ENCODE measurements around the gene KIF26A. TPM values are rescaled to one million over a fixed set of nuclear protein-coding genes. Genes with fewer than 3 reads are reported as not detected.
"Not testable (repeated sequence)": the region's sequence is repeated elsewhere in the genome, so short reads cannot be mapped to it uniquely, and the experiment has no call there.

Gene KIF26A
- total RNA-seq, 1 donor from 2014 or later: 6.8 TPM

GRCh38 chr14:104196461-104197140 is 58.2 kb downstream of the KIF26A start:
- DNase-seq (ENCODE audit: low spot score): no peak
- intact Hi-C loops (cut with DNase I): no loop called here

GRCh38 chr14:104197449-104198247 is 59.3 kb downstream of the KIF26A start:
- intact Hi-C loops (cut with DNase I): no loop called here
- DNase-seq (ENCODE audit: low spot score): no peak

- intact Hi-C loops (cut with DNase I): no loop called here
- no peak for DNase-seq (ENCODE audit: low spot score)
Observed at GRCh38 chr14:104199266-104199895, 61.0 kb downstream of the KIF26A start.

GRCh38 chr14:104200106-104200505 is 61.7 kb downstream of the KIF26A start:
- intact Hi-C loops (cut with DNase I): no loop called here

GRCh38 chr14:104200591-104200990 is 62.2 kb downstream of the KIF26A start:
- intact Hi-C loops (cut with DNase I): no loop called here
- no peak for DNase-seq (ENCODE audit: low spot score)

More at GRCh38 chr14:104200106-104200505, 61.7 kb downstream of the KIF26A start:
- no peak for DNase-seq (ENCODE audit: low spot score)

GRCh38 chr14:104201063-104201462 is 62.7 kb downstream of the KIF26A start:
- DNase-seq (ENCODE audit: low spot score): no peak
- intact Hi-C loops (cut with DNase I): no loop called here

GRCh38 chr14:104201496-104201895 is 63.1 kb downstream of the KIF26A start:
- intact Hi-C loops (cut with DNase I): no loop called here
- DNase-seq (ENCODE audit: low spot score): no peak

- intact Hi-C loops (cut with DNase I): no loop called here
- DNase-seq (ENCODE audit: low spot score): no peak
Observed at GRCh38 chr14:104202259-104203070, 64.1 kb downstream of the KIF26A start.

- no peak for DNase-seq (ENCODE audit: low spot score)
- intact Hi-C loops (cut with DNase I): no loop called here
Observed at GRCh38 chr14:104203071-104203425, 64.7 kb downstream of the KIF26A start.

GRCh38 chr14:104204660-104205149 is 66.3 kb downstream of the KIF26A start:
- intact Hi-C loops (cut with DNase I): no loop called here
- DNase-seq (ENCODE audit: low spot score): no peak

GRCh38 chr14:104205781-104206180 is 67.4 kb downstream of the KIF26A start:
- no peak for DNase-seq (ENCODE audit: low spot score)

GRCh38 chr14:104206281-104206904 is 68.0 kb downstream of the KIF26A start:
- DNase-seq (ENCODE audit: low spot score): no peak
- intact Hi-C loops (cut with DNase I): no loop called here

More at GRCh38 chr14:104205781-104206180, 67.4 kb downstream of the KIF26A start:
- intact Hi-C loops (cut with DNase I): no loop called here

- intact Hi-C loops (cut with DNase I): no loop called here
- no peak for DNase-seq (ENCODE audit: low spot score)
Observed at GRCh38 chr14:104207142-104208014, 69.0 kb downstream of the KIF26A start.

GRCh38 chr14:104208015-104208295 is 69.6 kb downstream of the KIF26A start:
- DNase-seq (ENCODE audit: low spot score); intact Hi-C loops (cut with DNase I): not testable (repeated sequence)

GRCh38 chr14:104208331-104208730 is 69.9 kb downstream of the KIF26A start:
- DNase-seq (ENCODE audit: low spot score); intact Hi-C loops (cut with DNase I): not testable (repeated sequence)

GRCh38 chr14:104209071-104209470 is 70.7 kb downstream of the KIF26A start:
- DNase-seq (ENCODE audit: low spot score): not testable (repeated sequence)

GRCh38 chr14:104209985-104210816 is 71.8 kb downstream of the KIF26A start:
- DNase-seq (ENCODE audit: low spot score): no peak
- intact Hi-C loops (cut with DNase I): no loop called here

More at GRCh38 chr14:104209071-104209470, 70.7 kb downstream of the KIF26A start:
- intact Hi-C loops (cut with DNase I): not testable (repeated sequence)

Data from cardiac septum (tissue), 1 donor.